H1 (cell line): Measurements from ENCODE around the gene ZBTB37.

ENCODE experiments used
- ATF3 ChIP-seq: IDR thresholded peaks from 2 replicates; pipeline ENCODE4 v1.6.1; 2011; ENCODE audit warnings: low read depth, mild to moderate bottlenecking, low read length; ENCODE audit not compliant: insufficient read depth
- EZH2 ChIP-seq: fragments of 200-600 bp; sonication (generic); IDR thresholded peaks from 2 replicates; pipeline ENCODE4 v1.7.1; 2012; ENCODE audit warnings: low read depth, mild to moderate bottlenecking, moderate library complexity, low read length, inconsistent platforms; ENCODE audit not compliant: severe bottlenecking
- GABPA ChIP-seq: IDR thresholded peaks from 2 replicates; pipeline ENCODE4 v1.6.1; 2011; ENCODE audit warnings: mild to moderate bottlenecking, low read length, moderate library complexity, borderline replicate concordance; ENCODE audit not compliant: insufficient read depth
- HDAC2 ChIP-seq, 2 experiments: fragments of 300-600 bp in 1 of 2; sonication (generic) in 1 of 2; IDR thresholded peaks; 2 replicates each; pipeline ENCODE4 v1.6.1; 2011 to 2012; ENCODE audit warnings: low read depth in 2 of 2, low read length in 2 of 2, mild to moderate bottlenecking in 2 of 2, moderate library complexity in 2 of 2, borderline replicate concordance in 1 of 2, inconsistent platforms in 1 of 2
- KDM5A ChIP-seq: fragments of 200-600 bp; IDR thresholded peaks from 2 replicates; pipeline ENCODE4 v1.7.1; 2012; ENCODE audit warnings: mild to moderate bottlenecking, low read length, inconsistent platforms, mixed read lengths
- YY1 ChIP-seq: IDR thresholded peaks from 2 replicates; pipeline ENCODE4 v1.6.1; 2011; ENCODE audit warnings: low read depth, mild to moderate bottlenecking, low read length
- TF ChIP-seq, protein P1 (sequence below), 3 experiments: IDR thresholded peaks; 1 replicate in 2 of 3; 2 replicates in 1 of 3; pipeline versions ENCODE4 v1.5.1 to v1.6.1; 2011; ENCODE audit warnings: low read length in 3 of 3, mild to moderate bottlenecking in 3 of 3, inconsistent platforms in 2 of 3, low read depth in 1 of 3, moderate library complexity in 1 of 3; ENCODE audit not compliant: insufficient read depth in 1 of 3; ENCODE audit errors: control extremely low read depth in 1 of 3
- TF ChIP-seq, protein P2 (sequence below): IDR thresholded peaks from 2 replicates; pipeline ENCODE4 v1.6.1; 2012; ENCODE audit warnings: inconsistent platforms

GRCh38 chr1:173916667-173917066, 48.5 kb downstream of the ZBTB37 start:
- TF ChIP-seq, protein P1, sequence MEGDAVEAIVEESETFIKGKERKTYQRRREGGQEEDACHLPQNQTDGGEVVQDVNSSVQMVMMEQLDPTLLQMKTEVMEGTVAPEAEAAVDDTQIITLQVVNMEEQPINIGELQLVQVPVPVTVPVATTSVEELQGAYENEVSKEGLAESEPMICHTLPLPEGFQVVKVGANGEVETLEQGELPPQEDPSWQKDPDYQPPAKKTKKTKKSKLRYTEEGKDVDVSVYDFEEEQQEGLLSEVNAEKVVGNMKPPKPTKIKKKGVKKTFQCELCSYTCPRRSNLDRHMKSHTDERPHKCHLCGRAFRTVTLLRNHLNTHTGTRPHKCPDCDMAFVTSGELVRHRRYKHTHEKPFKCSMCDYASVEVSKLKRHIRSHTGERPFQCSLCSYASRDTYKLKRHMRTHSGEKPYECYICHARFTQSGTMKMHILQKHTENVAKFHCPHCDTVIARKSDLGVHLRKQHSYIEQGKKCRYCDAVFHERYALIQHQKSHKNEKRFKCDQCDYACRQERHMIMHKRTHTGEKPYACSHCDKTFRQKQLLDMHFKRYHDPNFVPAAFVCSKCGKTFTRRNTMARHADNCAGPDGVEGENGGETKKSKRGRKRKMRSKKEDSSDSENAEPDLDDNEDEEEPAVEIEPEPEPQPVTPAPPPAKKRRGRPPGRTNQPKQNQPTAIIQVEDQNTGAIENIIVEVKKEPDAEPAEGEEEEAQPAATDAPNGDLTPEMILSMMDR (IDR thresholded peaks at IDR 0.05; ENCODE audit: control extremely low read depth in 1 of 3, insufficient read depth in 1 of 3, low read depth in 1 of 3, low read length in 3 of 3), result no peak
- TF ChIP-seq EZH2, result no peak
- TF ChIP-seq ATF3, result no peak
- no peak for TF ChIP-seq GABPA
- no peak for TF ChIP-seq HDAC2 (IDR thresholded peaks at IDR 0.05; ENCODE audit: borderline replicate concordance in 1 of 2, low read depth in 2 of 2, low read length in 2 of 2)
- TF ChIP-seq, protein P2, sequence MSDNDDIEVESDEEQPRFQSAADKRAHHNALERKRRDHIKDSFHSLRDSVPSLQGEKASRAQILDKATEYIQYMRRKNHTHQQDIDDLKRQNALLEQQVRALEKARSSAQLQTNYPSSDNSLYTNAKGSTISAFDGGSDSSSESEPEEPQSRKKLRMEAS, result no peak
- no peak for TF ChIP-seq KDM5A
- no peak for TF ChIP-seq YY1
